Stimulated activated CD8-positive, alpha-beta memory T cell treated with anti-CD3 and anti-CD28 coated beads, Interleukin-4, amount 100 ng/mL, for 24 hours (primary cell): Measurements from ENCODE around the gene NUP153.
A peak's percentile ranks its signal among the peaks of the same experiment; 100 is the strongest.
"Not testable (repeated sequence)": the region's sequence is repeated elsewhere in the genome, so short reads cannot be mapped to it uniquely, and the experiment has no call there.

ENCODE experiments used
- DNase-seq: peaks from one replicate; pipeline ENCODE4 v3.0.0-alpha.2; 2020; ENCODE audit warnings: low read depth

NUP153 gene

GRCh38 chr6:17600527-17601385 is 106.0 kb downstream of the NUP153 start:
- peak; percentile 33 for DNase-seq

GRCh38 chr6:17599877-17600526 is 106.7 kb downstream of the NUP153 start, which contains the start of gene FAM8A1:
Gene FAM8A1, plus strand, starts transcription at chr6:17600302. Its CDS starts 108 bp downstream, at chr6:17600410.
- peak; percentile 93 for DNase-seq

GRCh38 chr6:17596085-17596484 is 110.6 kb downstream of the NUP153 start:
- no peak for DNase-seq

- DNase-seq: no peak
These were observed 113.5 kb downstream of the NUP153 start for GRCh38 chr6:17593246-17593645.

- DNase-seq: no peak
These were observed 115.4 kb downstream of the NUP153 start for GRCh38 chr6:17591287-17591686.

GRCh38 chr6:17589406-17590096 is 117.2 kb downstream of the NUP153 start:
- DNase-seq: no peak

GRCh38 chr6:17588011-17588410 is 118.7 kb downstream of the NUP153 start:
- no peak for DNase-seq

- DNase-seq: not testable (repeated sequence)
These were observed 120.1 kb downstream of the NUP153 start for GRCh38 chr6:17586623-17587022.

- DNase-seq: no peak
These were observed 120.8 kb downstream of the NUP153 start for GRCh38 chr6:17585766-17586490.

- DNase-seq: no peak
These were observed 122.4 kb downstream of the NUP153 start for GRCh38 chr6:17584241-17584803.

- DNase-seq: no peak
These were observed 122.9 kb downstream of the NUP153 start for GRCh38 chr6:17583811-17584210.

GRCh38 chr6:17581282-17581681 is 125.4 kb downstream of the NUP153 start:
- DNase-seq: not testable (repeated sequence)

GRCh38 chr6:17580518-17581048 is 126.1 kb downstream of the NUP153 start:
- peak; percentile 15 for DNase-seq

- DNase-seq: no peak
These were observed 129.7 kb downstream of the NUP153 start for GRCh38 chr6:17577059-17577458.

GRCh38 chr6:17574866-17575560 is 131.7 kb downstream of the NUP153 start:
- no peak for DNase-seq

- no peak for DNase-seq
These were observed 141.3 kb downstream of the NUP153 start for GRCh38 chr6:17565399-17565798.
